Measurements from ENCODE around the gene TBP. TPM values are rescaled to one million over a fixed set of nuclear protein-coding genes. Genes with fewer than 3 reads are reported as not detected.

Gene TBP
- total and polyA plus RNA-seq, 2 of the 13 experiments (the other 11 are each of a cell fraction or from before 2014, with no cell fraction given): 21.7 to 28.1 TPM

- TF ChIP-seq PBX2 (CRISPR knock-in tag; IDR thresholded peaks at IDR 0.05) (no peak), ZNF253 (CRISPR knock-in tag; IDR thresholded peaks at IDR 0.05; ENCODE audit: borderline replicate concordance) (no peak), ZNF275 (CRISPR knock-in tag; IDR thresholded peaks at IDR 0.05; ENCODE audit: borderline replicate concordance) (no peak; the same call in 1 of the 2 replicates), SETDB1 (CRISPR knock-in tag; IDR thresholded peaks at IDR 0.05; ENCODE audit: borderline replicate concordance) (no peak), CREB3 (CRISPR knock-in tag; IDR thresholded peaks at IDR 0.05) (peak; percentile 71; the same call in 1 of the 2 replicates), FOSL2 (CRISPR knock-in tag; IDR thresholded peaks at IDR 0.05) (peak; percentile 18; the same call in 1 of the 2 replicates), NFAT5 (CRISPR knock-in tag; IDR thresholded peaks at IDR 0.05) (peak; percentile 49; the same call in 1 of the 2 replicates), SPEN (CRISPR knock-in tag; IDR thresholded peaks at IDR 0.05; ENCODE audit: low read depth) (peak; percentile 98), RBAK (CRISPR knock-in tag; IDR thresholded peaks at IDR 0.05) (no peak), AGO1 (IDR thresholded peaks at IDR 0.05; ENCODE audit: low read depth, low read length, poor library complexity, severe bottlenecking) (no peak), RELA (CRISPR knock-in tag; IDR thresholded peaks at IDR 0.05) (peak; percentile 1; the same call in 1 of the 2 replicates), ZNF207 (IDR thresholded peaks at IDR 0.05; ENCODE audit: borderline replicate concordance) (no peak), ZMAT3 (CRISPR knock-in tag; conservative IDR thresholded peaks at IDR 0.05) (peak; percentile 51), PCBP2 (optimal IDR thresholded peaks at IDR 0.05; ENCODE audit: low read depth, low read length, poor library complexity, severe bottlenecking) (no peak), RXRA (CRISPR knock-in tag; IDR thresholded peaks at IDR 0.05) (peak; percentile 70), AKAP8 (CRISPR knock-in tag; IDR thresholded peaks at IDR 0.05) (peak; percentile 74; the same call in 1 of the 2 replicates), ZNF720 (CRISPR knock-in tag; IDR thresholded peaks at IDR 0.05) (0 out of 2 replicates have a peak, but pooled peaks have one; percentile 42), TARDBP (CRISPR knock-in tag; IDR thresholded peaks at IDR 0.05) (peak; percentile 97)
These were observed 30.2 kb downstream of the TBP start, which contains the start of gene PDCD2 (continued) for GRCh38 chr6:170584181-170584953.

Measured in HepG2 (cell line).